Peyer's patch (tissue), 4 donors: ENCODE results near the gene ING3.

Source experiments
- CTCF ChIP-seq, 6 experiments: fragments of 450-650 bp in 4 of 6; fragments of 200-600 bp in 2 of 6; sonication (generic) in 1 of 6; IDR thresholded peaks; one replicate each; pipeline ENCODE4 v1.5.1; 2017 to 2019; ENCODE audit warnings: antibody characterized with exemption in 6 of 6, mild to moderate bottlenecking in 3 of 6, moderate library complexity in 1 of 6
- POLR2A ChIP-seq, 2 donors: fragments of 450-650 bp; IDR thresholded peaks; one replicate each; pipeline ENCODE4 v1.5.1; 2017; ENCODE audit warnings: antibody characterized with exemption in 2 of 2, mild to moderate bottlenecking in 2 of 2, moderate library complexity in 2 of 2

GRCh38 chr7:121008816-121009215 lies 58.2 kb downstream of the ING3 start:
- TF ChIP-seq CTCF (IDR thresholded peaks at IDR 0.05) (no peak), POLR2A (IDR thresholded peaks at IDR 0.05) (no peak)
